HG03175 (cell line): ENCODE data around the gene FLYWCH2.

ENCODE experiments used
- ATAC-seq: cut with Tn5 transposase; IDR thresholded peaks from one replicate; pipeline ENCODE4 v1.9.1; 2021; ENCODE audit warnings: mild to moderate bottlenecking, moderate library complexity; ENCODE audit not compliant: unreplicated experiment

The FLYWCH2 gene, protein sequence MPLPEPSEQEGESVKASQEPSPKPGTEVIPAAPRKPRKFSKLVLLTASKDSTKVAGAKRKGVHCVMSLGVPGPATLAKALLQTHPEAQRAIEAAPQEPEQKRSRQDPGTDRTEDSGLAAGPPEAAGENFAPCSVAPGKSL

GRCh38 chr16:2882650-2883457 lies at the start of gene FLYWCH2:
FLYWCH2 (plus strand) TSS chr16:2883215; CDS start chr16:2896450, 13,235 bp downstream.
- ATAC-seq = peak; percentile 89

GRCh38 chr16:2833776-2834175 lies 49.2 kb upstream of the FLYWCH2 start:
- no peak for ATAC-seq

DNA sequence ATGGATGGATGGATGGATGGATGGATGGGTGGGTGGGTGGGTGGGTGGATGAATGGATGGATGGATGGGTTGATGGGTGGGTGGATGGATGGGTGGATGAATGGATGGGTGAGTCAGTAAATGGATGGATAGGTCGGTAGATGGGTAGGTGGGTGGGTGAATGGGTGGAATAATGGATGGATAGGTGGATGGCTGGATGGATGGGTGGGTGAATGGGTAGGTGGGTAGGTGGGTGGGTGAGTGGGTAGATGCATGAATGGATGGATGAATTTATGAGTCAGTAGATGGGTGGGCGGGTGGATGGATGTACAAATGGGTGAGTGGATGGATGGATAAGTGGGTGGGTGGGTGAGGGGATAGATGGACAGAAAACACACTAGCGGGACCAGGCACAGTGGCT lies 48.0 kb upstream of the FLYWCH2 start:
- no peak for ATAC-seq

DNA sequence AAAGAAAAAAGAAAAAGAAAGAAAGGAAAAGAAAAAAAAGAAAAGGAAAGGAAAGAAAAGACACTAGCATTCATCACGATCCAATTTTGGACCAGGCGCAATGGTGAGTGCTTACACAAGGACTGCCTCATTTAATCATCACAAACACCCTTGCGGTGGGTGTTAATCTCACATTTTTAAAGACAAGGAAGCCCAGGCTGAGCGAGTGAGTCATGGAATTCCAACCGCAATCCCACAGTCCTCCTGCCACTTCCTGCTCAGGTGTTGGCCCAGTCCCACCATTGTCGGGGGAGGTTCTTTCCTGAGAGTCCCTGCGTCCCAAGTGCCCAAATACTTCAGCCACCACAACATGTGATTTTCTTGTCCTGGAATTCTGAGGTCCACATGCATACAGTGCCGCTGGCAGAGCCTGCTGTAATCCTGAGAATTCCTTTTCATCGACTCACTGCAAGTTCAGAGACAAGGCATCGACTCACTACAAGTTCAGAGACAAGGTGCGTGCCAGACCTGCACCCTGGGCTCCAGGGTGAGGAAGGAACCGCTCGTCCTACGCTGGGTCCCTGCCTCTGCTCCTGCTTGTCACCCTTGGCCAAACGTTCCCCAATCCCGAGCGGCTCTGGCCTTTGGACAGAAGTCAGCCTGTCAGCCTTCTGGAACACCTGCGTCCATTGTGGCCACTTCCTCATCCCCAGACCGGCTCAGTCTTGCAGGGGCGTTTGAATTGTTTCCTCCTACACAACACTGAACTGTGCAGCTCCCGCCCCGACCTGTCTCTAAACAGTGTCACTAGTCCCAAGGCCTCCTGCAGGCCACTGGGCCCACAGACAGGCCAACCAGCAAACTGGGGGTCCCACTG lies 47.1 kb upstream of the FLYWCH2 start:
- no peak for ATAC-seq

GRCh38 chr16:2836646-2837508 lies 46.1 kb upstream of the FLYWCH2 start:
- ATAC-seq = no peak

- no peak for ATAC-seq
Observed at GRCh38 chr16:2838928-2839327, 44.1 kb upstream of the FLYWCH2 start.

DNA sequence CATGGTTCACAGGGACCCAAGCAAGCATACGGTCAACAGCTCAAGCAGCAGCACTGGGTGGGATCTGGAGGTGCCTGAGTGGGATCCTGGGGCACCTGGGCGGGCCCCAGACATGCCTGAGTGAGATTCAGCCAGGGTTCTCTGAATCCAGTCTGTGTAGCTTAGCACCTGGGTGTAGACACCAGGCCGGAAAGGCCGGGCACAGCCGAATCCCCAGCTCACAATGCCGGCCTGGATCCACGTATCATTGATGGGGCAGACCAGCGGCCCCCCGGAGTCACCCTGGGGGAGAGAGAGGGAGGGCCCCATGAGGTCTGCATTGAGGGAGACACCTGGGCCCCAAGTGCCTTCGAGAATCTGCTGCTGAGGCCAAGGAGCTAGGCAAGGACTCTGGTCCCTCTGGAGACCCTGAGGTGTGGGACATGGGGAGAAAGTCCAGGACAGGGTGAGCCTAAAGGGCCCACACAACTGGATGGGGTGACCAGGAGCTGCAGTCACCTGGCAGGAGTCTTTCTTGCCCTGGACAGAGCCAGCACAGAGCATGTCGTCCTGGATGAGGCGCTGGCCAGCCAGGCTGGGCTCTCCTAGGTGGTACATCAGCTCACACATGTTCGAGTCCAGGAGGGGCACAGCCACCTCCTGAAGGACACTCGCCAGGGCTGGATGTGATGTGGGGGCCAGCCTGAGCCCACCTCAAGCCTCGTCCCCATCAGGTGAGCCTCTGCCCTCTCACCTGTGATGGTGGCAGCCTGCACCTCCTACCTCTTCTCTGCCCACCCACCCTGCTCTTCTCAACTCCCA lies 43.2 kb upstream of the FLYWCH2 start:
- no peak for ATAC-seq

GRCh38 chr16:2840914-2841313 lies 42.1 kb upstream of the FLYWCH2 start:
- ATAC-seq = no peak

- no peak for ATAC-seq
Observed at GRCh38 chr16:2841606-2842339, 41.2 kb upstream of the FLYWCH2 start.

- ATAC-seq = no peak
Observed at GRCh38 chr16:2842340-2843000, 40.5 kb upstream of the FLYWCH2 start.

- no peak for ATAC-seq
Observed at GRCh38 chr16:2843526-2843925, 39.5 kb upstream of the FLYWCH2 start.

GRCh38 chr16:2845116-2845515 lies 37.9 kb upstream of the FLYWCH2 start:
- no peak for ATAC-seq

DNA sequence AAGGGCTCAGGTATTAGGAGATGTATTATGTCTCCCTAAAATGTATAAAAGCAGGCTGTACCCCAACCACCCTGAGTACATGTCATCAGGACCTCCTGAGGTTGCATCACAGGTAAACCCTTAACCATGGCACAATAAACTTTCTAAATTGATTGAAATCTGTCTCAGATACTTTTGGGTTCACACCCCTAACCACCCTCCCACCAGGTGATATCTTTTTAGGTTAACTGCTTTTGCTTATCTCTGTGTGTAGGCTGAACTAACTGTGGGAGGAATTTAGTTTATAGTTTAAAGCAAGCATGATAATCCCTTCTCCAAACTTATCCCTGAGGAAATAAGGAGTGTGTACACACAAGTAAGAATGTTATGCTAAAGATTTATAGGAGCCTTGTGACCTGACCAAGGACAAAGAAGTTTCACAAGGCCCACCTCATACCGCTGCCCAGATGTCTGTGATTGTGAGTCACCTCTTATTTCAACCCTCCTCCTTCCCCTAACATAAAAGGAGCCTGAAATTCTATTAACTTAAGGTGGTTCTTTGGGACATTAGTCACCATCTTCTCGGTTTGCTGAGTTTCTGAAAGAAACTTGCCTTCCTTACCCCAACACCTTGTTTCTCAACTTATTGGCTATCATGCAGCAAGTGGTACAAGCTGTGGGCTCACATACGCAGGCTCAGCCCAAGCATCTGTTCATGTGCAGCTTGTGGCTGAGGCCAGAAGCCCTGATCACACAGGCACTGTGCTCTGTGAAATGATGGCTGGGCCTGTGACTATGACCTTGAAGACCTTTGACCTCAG lies 36.3 kb upstream of the FLYWCH2 start:
- no peak for ATAC-seq

DNA sequence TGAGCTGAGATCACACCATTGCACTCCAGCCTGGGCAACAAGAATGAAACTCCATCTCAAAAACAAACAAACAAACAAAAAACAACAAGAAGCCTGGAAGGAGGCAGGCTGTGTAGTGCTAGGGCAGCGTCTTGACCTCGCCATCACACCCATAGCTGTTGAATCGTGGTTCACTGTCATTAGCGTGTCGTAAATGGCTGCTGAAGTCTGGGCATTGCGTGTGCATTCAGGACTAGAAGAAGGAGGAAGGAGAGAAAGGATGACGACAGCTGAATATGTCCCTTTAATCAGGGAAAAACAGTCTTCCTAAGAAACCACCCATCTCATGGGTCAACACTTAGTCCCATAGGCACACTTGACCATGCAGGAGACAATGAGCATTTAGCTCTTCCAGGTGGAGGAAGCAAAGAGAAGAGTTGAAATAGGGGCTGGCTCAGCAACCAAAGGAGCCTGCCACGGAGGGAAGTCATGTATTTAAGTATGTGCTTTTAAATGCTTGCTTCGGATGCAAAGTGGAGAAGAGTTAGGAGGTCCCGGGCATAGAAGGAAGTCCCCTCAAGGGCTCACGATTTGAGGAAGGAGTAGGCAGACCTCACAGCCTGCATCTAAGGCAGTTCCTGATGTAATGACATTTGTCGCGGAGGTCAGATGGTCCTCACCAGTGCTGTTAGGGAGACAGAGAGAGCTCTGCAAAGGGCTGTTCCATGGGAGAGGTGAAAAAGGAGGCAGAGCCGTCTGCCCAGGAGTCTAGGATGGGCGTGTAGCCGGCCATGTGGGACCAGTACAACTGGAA lies 33.9 kb upstream of the FLYWCH2 start:
- no peak for ATAC-seq

GRCh38 chr16:2852003-2852730 lies 30.8 kb upstream of the FLYWCH2 start:
- ATAC-seq = no peak

GRCh38 chr16:2852731-2853507 lies 30.1 kb upstream of the FLYWCH2 start:
- no peak for ATAC-seq
